Vagina (tissue), 2 donors: ENCODE results near the gene POC1B. TPM values are rescaled to one million over a fixed set of nuclear protein-coding genes. Genes with fewer than 3 reads are reported as not detected.

Source experiments
- DNase-seq, 2 donors: peaks; one replicate each; pipeline ENCODE4 v3.0.0-alpha.2; 2017; ENCODE audit errors: extremely low spot score in 2 of 2
- H3K27ac ChIP-seq: fragments of 200-600 bp; sonication (generic); one replicate; pipeline ENCODE4 v1.5.1; 2019
- H3K27me3 ChIP-seq: fragments of 200-600 bp; sonication (generic); one replicate; pipeline ENCODE4 v1.5.1; 2019
- H3K36me3 ChIP-seq, 2 donors: fragments of 200-600 bp; sonication (generic); one replicate each; pipeline ENCODE4 v1.5.1; 2017 to 2019
- H3K4me1 ChIP-seq: fragments of 200-600 bp; sonication (generic); one replicate; pipeline ENCODE4 v1.5.1; 2019
- H3K4me3 ChIP-seq, 2 donors: fragments of 200-600 bp; sonication (generic); 1 replicate in 1 of 2; 2 replicates in 1 of 2; pipeline ENCODE4 v1.5.1; 2016 to 2019
- H3K9me3 ChIP-seq: fragments of 200-600 bp; sonication (generic); one replicate; pipeline ENCODE4 v1.5.1; 2019
- POLR2A ChIP-seq, 2 donors: fragments of 450-650 bp; IDR thresholded peaks; one replicate each; pipeline ENCODE4 v1.6.1; 2017; ENCODE audit warnings: antibody characterized with exemption in 2 of 2, mild to moderate bottlenecking in 2 of 2, moderate library complexity in 2 of 2
- POLR2AphosphoS5 ChIP-seq, 2 donors: sonication (generic); formaldehyde crosslinking; IDR thresholded peaks; one replicate each; pipeline ENCODE4 v1.9.0; 2017; ENCODE audit warnings: antibody characterized with exemption in 2 of 2, mild to moderate bottlenecking in 2 of 2, low read depth in 1 of 2; ENCODE audit not compliant: insufficient read depth in 1 of 2
- intact Hi-C: fragments of 100-400 bp; cut with DNase I; formaldehyde crosslinking; loops from one replicate; pipeline ENCODE4 v1.15.1; 2023
- total RNA-seq: library from RNA; depleted of rRNA; stranded (reverse); fragments of >200 nt; gene quantifications from one replicate; pipeline ENCODE4 v1.2.3, GENCODE V29; 2016
- TF ChIP-seq, protein P1 (sequence below), 3 experiments: fragments of 450-650 bp in 2 of 3; fragments of 200-600 bp in 1 of 3; sonication (generic) in 1 of 3; IDR thresholded peaks; one replicate each; pipeline ENCODE4 v1.5.1; 2017 to 2019; ENCODE audit warnings: antibody characterized with exemption in 3 of 3, mild to moderate bottlenecking in 2 of 3, moderate library complexity in 2 of 3

POC1B gene
- total RNA-seq, 1 donor from 2014 or later = 18.9 TPM

DNA sequence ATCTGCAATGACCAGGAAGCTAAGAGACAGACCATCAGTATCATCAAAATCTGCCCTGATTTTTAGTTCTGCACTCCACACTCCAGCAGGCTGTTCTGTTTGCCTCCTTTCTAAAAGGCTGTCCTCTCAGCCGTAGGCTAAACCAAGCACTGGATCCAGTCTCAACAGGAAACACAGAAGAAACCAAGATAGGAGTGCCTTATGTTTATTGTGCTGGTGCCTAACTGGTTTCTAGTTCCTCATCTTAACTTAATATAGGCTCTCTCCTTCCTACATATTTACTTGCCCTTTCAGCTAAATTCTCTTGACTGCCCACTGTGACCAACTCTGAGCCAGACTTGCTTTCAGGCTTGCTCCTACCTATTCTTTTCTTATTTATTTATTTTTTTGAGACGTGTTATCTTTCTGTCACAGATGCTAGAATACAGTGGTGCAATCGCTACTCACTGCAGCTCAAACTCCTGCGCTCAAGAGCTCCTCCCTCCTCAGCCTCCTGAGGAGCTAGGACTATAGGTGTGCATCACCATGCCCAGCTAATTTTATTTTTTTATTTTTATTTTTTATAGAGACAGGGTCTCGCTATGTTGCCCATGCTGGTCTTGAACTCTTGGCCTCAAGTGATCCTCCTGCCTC lies 32.1 kb downstream of the POC1B start:
- no peaks in the 10 kb centered on the region for H3K4me1 ChIP-seq
- no peak for DNase-seq
- H3K9me3 ChIP-seq = no peaks in the 10 kb centered on the region
- no peak overlapping the region for H3K4me3 ChIP-seq
- peaks cover 0 to 7% of the 10 kb centered on the region in 2 donors for H3K36me3 ChIP-seq
- intact Hi-C loops = no loop called here
- H3K27me3 ChIP-seq = no peaks in the 10 kb centered on the region
- no peak for TF ChIP-seq POLR2A (IDR thresholded peaks at IDR 0.05)
- TF ChIP-seq, protein P1, sequence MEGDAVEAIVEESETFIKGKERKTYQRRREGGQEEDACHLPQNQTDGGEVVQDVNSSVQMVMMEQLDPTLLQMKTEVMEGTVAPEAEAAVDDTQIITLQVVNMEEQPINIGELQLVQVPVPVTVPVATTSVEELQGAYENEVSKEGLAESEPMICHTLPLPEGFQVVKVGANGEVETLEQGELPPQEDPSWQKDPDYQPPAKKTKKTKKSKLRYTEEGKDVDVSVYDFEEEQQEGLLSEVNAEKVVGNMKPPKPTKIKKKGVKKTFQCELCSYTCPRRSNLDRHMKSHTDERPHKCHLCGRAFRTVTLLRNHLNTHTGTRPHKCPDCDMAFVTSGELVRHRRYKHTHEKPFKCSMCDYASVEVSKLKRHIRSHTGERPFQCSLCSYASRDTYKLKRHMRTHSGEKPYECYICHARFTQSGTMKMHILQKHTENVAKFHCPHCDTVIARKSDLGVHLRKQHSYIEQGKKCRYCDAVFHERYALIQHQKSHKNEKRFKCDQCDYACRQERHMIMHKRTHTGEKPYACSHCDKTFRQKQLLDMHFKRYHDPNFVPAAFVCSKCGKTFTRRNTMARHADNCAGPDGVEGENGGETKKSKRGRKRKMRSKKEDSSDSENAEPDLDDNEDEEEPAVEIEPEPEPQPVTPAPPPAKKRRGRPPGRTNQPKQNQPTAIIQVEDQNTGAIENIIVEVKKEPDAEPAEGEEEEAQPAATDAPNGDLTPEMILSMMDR (IDR thresholded peaks at IDR 0.05) = no peak
- TF ChIP-seq POLR2AphosphoS5 (IDR thresholded peaks at IDR 0.05; ENCODE audit: insufficient read depth in 1 of 2, low read depth in 1 of 2) = no peak
- no peak overlapping the region for H3K27ac ChIP-seq

DNA sequence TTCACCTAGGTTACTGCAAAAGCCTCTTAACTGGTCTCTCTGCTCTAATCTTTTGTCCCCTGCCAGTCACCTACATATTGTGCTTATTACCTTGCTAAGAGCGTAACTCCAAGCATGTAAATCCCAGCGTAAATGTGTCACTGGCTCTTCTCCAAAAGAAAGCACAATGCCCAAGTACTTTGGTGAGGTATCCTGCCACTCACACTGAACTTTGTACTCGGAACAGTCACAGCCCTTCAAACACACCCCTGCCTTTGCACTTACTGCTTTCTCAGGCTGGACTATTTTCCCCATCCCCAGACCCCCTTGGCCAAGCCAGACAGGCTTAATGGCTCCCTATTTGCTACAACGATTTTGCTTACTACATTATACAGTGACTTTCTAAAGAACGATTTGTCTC lies 33.0 kb downstream of the POC1B start:
- no peak for DNase-seq
- Histone ChIP-seq H3K4me1 (no peaks in the 10 kb centered on the region), H3K36me3 (peaks cover 0 to 9% of the 10 kb centered on the region in 2 donors), H3K27ac (no peak overlapping the region), H3K4me3 (no peak overlapping the region), H3K9me3 (no peaks in the 10 kb centered on the region), H3K27me3 (no peaks in the 10 kb centered on the region)
- TF ChIP-seq POLR2AphosphoS5 (IDR thresholded peaks at IDR 0.05; ENCODE audit: insufficient read depth in 1 of 2, low read depth in 1 of 2) (no peak), POLR2A (IDR thresholded peaks at IDR 0.05) (no peak)
- TF ChIP-seq, protein P1 (IDR thresholded peaks at IDR 0.05) = no peak
- intact Hi-C loops = no loop called here

DNA sequence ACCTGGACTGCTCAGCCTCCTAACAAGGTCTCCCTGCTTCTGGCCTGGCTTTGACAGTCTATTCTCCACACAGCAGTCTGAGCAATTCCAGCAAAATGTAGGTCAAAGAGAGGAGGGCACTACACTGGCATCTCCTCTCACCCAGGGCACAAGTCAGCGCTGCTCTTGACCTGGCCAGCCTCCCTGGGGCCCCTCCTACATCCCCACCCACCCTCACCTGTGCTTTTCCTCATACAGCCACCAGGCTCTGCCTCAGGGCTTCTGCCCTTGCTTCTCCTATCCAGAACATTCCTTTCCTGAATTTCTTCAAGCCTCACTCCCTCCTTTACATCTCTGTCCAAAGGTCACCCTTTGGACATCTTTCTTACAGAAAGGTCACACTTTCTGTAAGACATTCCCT lies 34.9 kb downstream of the POC1B start:
- TF ChIP-seq, protein P1 (IDR thresholded peaks at IDR 0.05) = no peak
- TF ChIP-seq POLR2AphosphoS5 (IDR thresholded peaks at IDR 0.05; ENCODE audit: insufficient read depth in 1 of 2, low read depth in 1 of 2) (no peak), POLR2A (IDR thresholded peaks at IDR 0.05) (no peak)
- Histone ChIP-seq H3K27ac (no peak overlapping the region), H3K4me1 (no peaks in the 10 kb centered on the region), H3K27me3 (no peaks in the 10 kb centered on the region), H3K9me3 (no peaks in the 10 kb centered on the region), H3K4me3 (no peak overlapping the region), H3K36me3 (peaks cover 0 to 9% of the 10 kb centered on the region in 2 donors)
- intact Hi-C loops = no loop called here
- DNase-seq = no peak

DNA sequence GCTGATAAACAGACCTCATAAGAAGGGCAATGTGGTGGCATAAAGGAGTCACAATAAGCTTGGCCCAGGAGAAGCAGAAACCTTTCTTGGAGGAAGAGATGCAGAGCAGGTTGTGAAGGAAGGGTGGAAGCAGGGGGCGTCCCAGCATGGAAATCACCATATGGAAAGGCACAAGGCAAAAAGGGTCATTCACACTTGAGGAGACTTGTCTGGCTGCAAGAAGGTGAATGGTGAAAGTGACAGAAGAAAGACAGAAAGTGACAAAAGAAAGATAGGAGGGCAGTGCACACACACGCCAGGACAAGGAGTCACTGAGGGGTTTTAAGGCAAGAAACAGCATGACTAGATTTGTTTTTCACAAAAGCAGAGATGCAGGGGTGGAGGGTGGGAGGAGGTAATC lies 39.6 kb downstream of the POC1B start:
- peaks cover 0 to 9% of the 10 kb centered on the region in 2 donors for H3K36me3 ChIP-seq
- intact Hi-C loops = no loop called here
- DNase-seq = no peak
- TF ChIP-seq POLR2AphosphoS5 (IDR thresholded peaks at IDR 0.05; ENCODE audit: insufficient read depth in 1 of 2, low read depth in 1 of 2) = no peak
- TF ChIP-seq POLR2A (IDR thresholded peaks at IDR 0.05) = no peak
- TF ChIP-seq, protein P1 (IDR thresholded peaks at IDR 0.05) = no peak
- H3K27ac ChIP-seq = no peak overlapping the region
- H3K27me3 ChIP-seq = no peaks in the 10 kb centered on the region
- H3K4me3 ChIP-seq = no peak overlapping the region
- no peaks in the 10 kb centered on the region for H3K4me1 ChIP-seq
- H3K9me3 ChIP-seq = no peaks in the 10 kb centered on the region

DNA sequence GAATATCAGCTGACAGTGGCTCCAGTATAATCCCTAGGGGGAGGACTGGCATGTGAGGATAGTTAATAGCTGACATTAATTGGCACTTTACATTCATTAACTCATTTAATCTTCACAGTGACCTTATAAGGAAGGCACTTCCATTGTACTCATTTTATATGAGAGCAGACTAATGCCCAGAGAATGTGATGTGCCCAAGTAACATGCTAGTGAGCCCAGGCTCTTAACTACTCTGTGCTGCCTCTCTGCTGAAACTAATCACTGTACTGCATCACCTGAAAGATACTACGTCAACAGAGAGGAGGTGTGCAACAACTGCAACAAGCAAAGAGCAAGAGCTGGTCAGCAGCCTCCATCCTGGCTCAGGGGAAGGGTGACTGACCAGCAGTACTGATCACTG lies 41.4 kb downstream of the POC1B start:
- H3K4me1 ChIP-seq = no peaks in the 10 kb centered on the region
- H3K4me3 ChIP-seq = no peak overlapping the region
- intact Hi-C loops = no loop called here
- H3K27ac ChIP-seq = no peak overlapping the region
- no peaks in the 10 kb centered on the region for H3K27me3 ChIP-seq
- TF ChIP-seq POLR2AphosphoS5 (IDR thresholded peaks at IDR 0.05; ENCODE audit: insufficient read depth in 1 of 2, low read depth in 1 of 2) (no peak), POLR2A (IDR thresholded peaks at IDR 0.05) (no peak)
- TF ChIP-seq, protein P1 (IDR thresholded peaks at IDR 0.05) = no peak
- no peaks in the 10 kb centered on the region for H3K9me3 ChIP-seq
- peaks cover 0 to 3% of the 10 kb centered on the region in 2 donors for H3K36me3 ChIP-seq
- DNase-seq = no peak
